Hepatocyte (in vitro differentiated cells): ENCODE measurements around the gene BRD3. TPM values are rescaled to one million over a fixed set of nuclear protein-coding genes. Genes with fewer than 3 reads are reported as not detected.
A peak's percentile ranks its signal among the peaks of the same experiment; 100 is the strongest.

ENCODE experiments used
- DNase-seq: peaks from one replicate; pipeline ENCODE4 v3.0.0-alpha.2; 2016; ENCODE audit warnings: low spot score
- H2AFZ ChIP-seq: fragments of 200-600 bp; sonication (generic); 2 replicates; pipeline ENCODE4 v1.6.0; 2016; ENCODE audit warnings: antibody characterized with exemption, mild to moderate bottlenecking
- H3K27ac ChIP-seq: fragments of 200-600 bp; sonication (generic); 2 replicates; pipeline ENCODE4 v1.5.1; 2016; ENCODE audit warnings: mild to moderate bottlenecking
- H3K27me3 ChIP-seq: fragments of 200-600 bp; sonication (generic); 2 replicates; pipeline ENCODE4 v1.6.1; 2016
- H3K36me3 ChIP-seq: fragments of 200-600 bp; sonication (generic); replicated peaks from 2 replicates; pipeline ENCODE4 v1.5.1; 2016; ENCODE audit warnings: low read depth; ENCODE audit not compliant: insufficient read depth
- H3K4me1 ChIP-seq: fragments of 200-600 bp; sonication (generic); 2 replicates; pipeline ENCODE4 v1.5.1; 2016; ENCODE audit warnings: mild to moderate bottlenecking, moderate library complexity; ENCODE audit not compliant: insufficient read depth
- H3K4me2 ChIP-seq: fragments of 200-600 bp; sonication (generic); 2 replicates; pipeline ENCODE4 v1.6.0; 2016
- H3K4me3 ChIP-seq: fragments of 200-600 bp; sonication (generic); 2 replicates; pipeline ENCODE4 v1.5.1; 2016; ENCODE audit warnings: mild to moderate bottlenecking
- H3K79me2 ChIP-seq: fragments of 200-600 bp; sonication (generic); 2 replicates; pipeline ENCODE4 v1.6.0; 2017; ENCODE audit warnings: mild to moderate bottlenecking
- H3K9me2 ChIP-seq: fragments of 200-600 bp; sonication (generic); replicated peaks from 2 replicates; pipeline ENCODE4 v1.6.0; 2017; ENCODE audit warnings: mild to moderate bottlenecking; ENCODE audit not compliant: insufficient read depth
- H3K9me3 ChIP-seq: fragments of 200-600 bp; sonication (generic); 2 replicates; pipeline ENCODE4 v1.5.1; 2016; ENCODE audit warnings: low read depth, mild to moderate bottlenecking
- H4K20me1 ChIP-seq: fragments of 200-600 bp; sonication (generic); 2 replicates; pipeline ENCODE4 v1.6.0; 2016; ENCODE audit warnings: mild to moderate bottlenecking; ENCODE audit not compliant: insufficient read depth, poor library complexity, severe bottlenecking
- CTCF ChIP-seq: fragments of 200-600 bp; sonication (generic); IDR thresholded peaks from 2 replicates; pipeline ENCODE4 v1.5.1; 2016; ENCODE audit warnings: antibody characterized with exemption, mild to moderate bottlenecking; ENCODE audit not compliant: poor library complexity
- EZH2 ChIP-seq: fragments of 200-600 bp; sonication (generic); IDR thresholded peaks from 2 replicates; pipeline ENCODE4 v1.6.1; 2016; ENCODE audit warnings: antibody characterized with exemption, mild to moderate bottlenecking, borderline replicate concordance
- EZH2phosphoT487 ChIP-seq: fragments of 200-600 bp; sonication (generic); IDR thresholded peaks from one replicate; pipeline ENCODE4 v1.6.1; 2018; ENCODE audit warnings: antibody characterized with exemption, mild to moderate bottlenecking, low read depth, moderate library complexity; ENCODE audit not compliant: unreplicated experiment, severe bottlenecking
- WGBS: methylation state at CpG from one replicate; pipeline ENCODE4 v1.1.6; 2016; ENCODE audit warnings: low lambda C conversion rate; ENCODE audit errors: missing lambda C conversion rate; 5-methylcytosine and 5-hydroxymethylcytosine counted together
- polyA plus RNA-seq: library from polyadenylated mRNA; unstranded; fragments of >200 nt; fragmentation: Nextera tagmentation; extraction: Ambion mirVana; gene quantifications from 2 replicates; pipeline ENCODE4 v1.2.1, GENCODE V29; 2016
- total RNA-seq: library from RNA; depleted of rRNA; stranded (reverse); fragments of >200 nt; gene quantifications from 2 replicates; pipeline ENCODE4 v1.2.3, GENCODE V29; 2014

The BRD3 gene
- total and polyA plus RNA-seq, 2 experiments from 2014 or later, result 9.0 to 29.6 TPM

- Histone ChIP-seq H2AFZ (peak overlapping the region; percentile 99), H3K27me3 (peaks cover 12% of the 10 kb centered on the region), H3K27ac (peak overlapping the region; percentile 99), H3K79me2 (peaks cover 33% of the 10 kb centered on the region), H3K36me3 (no peaks in the 10 kb centered on the region), H3K4me1 (peaks cover 4% of the 10 kb centered on the region), H3K4me3 (peak overlapping the region; percentile 100), H3K4me2 (peak overlapping the region; percentile 91), H3K9me2 (no peaks in the 10 kb centered on the region), H4K20me1 (peaks cover 30% of the 10 kb centered on the region), H3K9me3 (no peaks in the 10 kb centered on the region)
- DNase-seq, result peak; percentile 10
- TF ChIP-seq EZH2phosphoT487 (no peak), EZH2 (no peak), CTCF (no peak)
- WGBS, result 20% methylated on average over 24 of the region's 31 CpGs
These were observed 1.1 kb upstream of the BRD3 start for GRCh38 chr9:134068744-134069479.

GRCh38 chr9:134066913-134067851 is 644 bp downstream of the BRD3 start:
- peaks cover 5% of the 10 kb centered on the region for H3K4me1 ChIP-seq
- H2AFZ ChIP-seq, result peak overlapping the region; percentile 45
- H3K79me2 ChIP-seq, result peaks cover 50% of the 10 kb centered on the region
- no peak for TF ChIP-seq CTCF
- no peak for TF ChIP-seq EZH2phosphoT487
- TF ChIP-seq EZH2, result no peak
- no peaks in the 10 kb centered on the region for H3K36me3 ChIP-seq
- H3K27ac ChIP-seq, result peak overlapping the region; percentile 62
- H4K20me1 ChIP-seq, result peaks cover 47% of the 10 kb centered on the region
- H3K9me3 ChIP-seq, result no peaks in the 10 kb centered on the region
- H3K4me3 ChIP-seq, result peak overlapping the region; percentile 91
- H3K27me3 ChIP-seq, result peaks cover 12% of the 10 kb centered on the region
- 2% methylated on average over 49 of the region's 126 CpGs for WGBS
- peak; percentile 68 for DNase-seq
- no peaks in the 10 kb centered on the region for H3K9me2 ChIP-seq
- peak overlapping the region; percentile 98 for H3K4me2 ChIP-seq

- peaks cover 54% of the 10 kb centered on the region for H4K20me1 ChIP-seq
- 2% methylated on average over 9 of the region's 9 CpGs for WGBS
These were observed 1.3 kb downstream of the BRD3 start for GRCh38 chr9:134066526-134066912.

More at GRCh38 chr9:134066526-134066912, 1.3 kb downstream of the BRD3 start:
- Histone ChIP-seq H3K4me2 (peak overlapping the region; percentile 98), H3K27me3 (peaks cover 12% of the 10 kb centered on the region), H3K79me2 (peaks cover 56% of the 10 kb centered on the region), H3K9me2 (no peaks in the 10 kb centered on the region), H3K4me1 (peaks cover 10% of the 10 kb centered on the region), H2AFZ (no peak overlapping the region), H3K27ac (peak overlapping the region; percentile 62), H3K36me3 (no peaks in the 10 kb centered on the region), H3K9me3 (no peaks in the 10 kb centered on the region), H3K4me3 (peak overlapping the region; percentile 91)
- no peak for DNase-seq
- TF ChIP-seq EZH2, result no peak
- TF ChIP-seq EZH2phosphoT487, result no peak
- no peak for TF ChIP-seq CTCF
